Thoracic aorta (tissue), 2 donors: Measurements from ENCODE around the gene CAMKMT. TPM values are rescaled to one million over a fixed set of nuclear protein-coding genes. Genes with fewer than 3 reads are reported as not detected.

ENCODE experiments used
- ATAC-seq: fragments of 150-250 bp; one replicate; pipeline ENCODE4 v1.8.0; 2017; ENCODE audit warnings: low read depth; ENCODE audit not compliant: insufficient number of reproducible peaks, low FRiP score
- DNase-seq: peaks from one replicate; pipeline ENCODE4 v3.0.0-alpha.2; 2020; ENCODE audit warnings: low spot score
- H3K27ac ChIP-seq, 2 donors: fragments of 200-600 bp; sonication (generic); 1 replicate in 1 of 2; 2 replicates in 1 of 2; pipeline ENCODE4 v1.5.1; 2016; ENCODE audit warnings: mild to moderate bottlenecking in 2 of 2, moderate library complexity in 2 of 2
- H3K27me3 ChIP-seq: fragments of 200-600 bp; sonication (generic); replicated peaks from 2 replicates; pipeline ENCODE4 v1.6.0; 2016; ENCODE audit warnings: mild to moderate bottlenecking; ENCODE audit not compliant: insufficient read depth
- H3K36me3 ChIP-seq: fragments of 200-600 bp; sonication (generic); one replicate; pipeline ENCODE4 v1.5.1; 2016
- H3K4me1 ChIP-seq, 2 donors: fragments of 200-600 bp; sonication (generic); 1 replicate in 1 of 2; 2 replicates in 1 of 2; pipeline versions ENCODE4 v1.5.1 to v1.6.0; 2016; ENCODE audit warnings: low read depth in 2 of 2, mild to moderate bottlenecking in 1 of 2; ENCODE audit not compliant: control insufficient read depth in 1 of 2
- H3K4me3 ChIP-seq: fragments of 200-600 bp; sonication (generic); 2 replicates; pipeline ENCODE4 v1.5.1; 2016; ENCODE audit warnings: mild to moderate bottlenecking
- H3K9me3 ChIP-seq: fragments of 200-600 bp; sonication (generic); 2 replicates; pipeline ENCODE4 v1.5.1; 2016
- total RNA-seq, 2 donors: library from RNA; depleted of rRNA; stranded (reverse); fragments of >200 nt; gene quantifications; one replicate each; pipeline versions ENCODE4 v1.1.0 to v1.2.3, GENCODE V29; 2016
- TF ChIP-seq, protein P1 (sequence below): fragments of 200-600 bp; sonication (generic); IDR thresholded peaks from one replicate; pipeline ENCODE4 v1.5.1; 2019; ENCODE audit warnings: antibody characterized with exemption

CAMKMT gene
- total RNA-seq, 2 donors from 2014 or later = 4.7 to 11.6 TPM

DNA sequence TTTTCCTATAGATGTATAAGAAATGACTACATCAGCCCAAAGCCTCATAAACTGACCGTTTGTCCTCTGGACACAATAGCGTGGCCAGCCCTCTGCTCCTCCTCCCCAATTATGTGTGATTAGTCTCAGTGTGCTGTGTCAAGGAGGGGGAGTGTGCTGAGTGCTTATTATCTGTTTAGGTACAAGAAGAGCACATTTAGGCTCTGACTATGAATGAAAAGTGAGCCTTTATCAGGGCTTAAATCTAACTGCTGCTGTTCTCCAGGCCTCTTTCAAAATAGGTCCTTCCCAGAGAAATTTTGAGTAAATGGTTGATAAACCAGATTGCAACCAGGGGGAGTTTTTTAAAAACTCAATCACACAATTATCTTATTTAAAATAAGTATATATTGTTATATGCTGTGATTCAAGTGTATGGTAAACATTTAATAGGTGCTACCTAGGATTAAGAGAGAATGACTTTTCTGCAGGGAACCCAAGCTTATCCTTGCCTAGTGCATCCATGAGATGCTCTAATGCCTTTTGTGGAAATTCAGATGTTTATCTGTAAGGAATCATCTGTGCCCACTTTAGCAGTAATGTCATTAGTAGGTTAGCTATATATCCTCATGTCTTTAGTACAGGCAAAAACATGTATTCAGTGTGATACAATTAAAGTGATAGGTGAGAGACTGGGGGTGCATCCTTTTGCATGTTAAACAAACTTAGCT is 411.1 kb downstream of the CAMKMT start:
- H3K36me3 ChIP-seq = no peaks in the 10 kb centered on the region
- no peak overlapping the region for H3K4me3 ChIP-seq
- no peaks in the 10 kb centered on the region for H3K9me3 ChIP-seq
- no peaks in the 10 kb centered on the region for H3K4me1 ChIP-seq
- TF ChIP-seq, protein P1, sequence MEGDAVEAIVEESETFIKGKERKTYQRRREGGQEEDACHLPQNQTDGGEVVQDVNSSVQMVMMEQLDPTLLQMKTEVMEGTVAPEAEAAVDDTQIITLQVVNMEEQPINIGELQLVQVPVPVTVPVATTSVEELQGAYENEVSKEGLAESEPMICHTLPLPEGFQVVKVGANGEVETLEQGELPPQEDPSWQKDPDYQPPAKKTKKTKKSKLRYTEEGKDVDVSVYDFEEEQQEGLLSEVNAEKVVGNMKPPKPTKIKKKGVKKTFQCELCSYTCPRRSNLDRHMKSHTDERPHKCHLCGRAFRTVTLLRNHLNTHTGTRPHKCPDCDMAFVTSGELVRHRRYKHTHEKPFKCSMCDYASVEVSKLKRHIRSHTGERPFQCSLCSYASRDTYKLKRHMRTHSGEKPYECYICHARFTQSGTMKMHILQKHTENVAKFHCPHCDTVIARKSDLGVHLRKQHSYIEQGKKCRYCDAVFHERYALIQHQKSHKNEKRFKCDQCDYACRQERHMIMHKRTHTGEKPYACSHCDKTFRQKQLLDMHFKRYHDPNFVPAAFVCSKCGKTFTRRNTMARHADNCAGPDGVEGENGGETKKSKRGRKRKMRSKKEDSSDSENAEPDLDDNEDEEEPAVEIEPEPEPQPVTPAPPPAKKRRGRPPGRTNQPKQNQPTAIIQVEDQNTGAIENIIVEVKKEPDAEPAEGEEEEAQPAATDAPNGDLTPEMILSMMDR = no peak
- no peak for ATAC-seq
- no peaks in the 10 kb centered on the region for H3K27me3 ChIP-seq
- no peak overlapping the region for H3K27ac ChIP-seq
- DNase-seq = no peak

GRCh38 chr2:44774826-44775492 is 413.2 kb downstream of the CAMKMT start:
- TF ChIP-seq, protein P1 = no peak
- H3K9me3 ChIP-seq = no peaks in the 10 kb centered on the region
- H3K27ac ChIP-seq = no peak overlapping the region
- ATAC-seq (no peak), DNase-seq (no peak)
- H3K4me1 ChIP-seq = no peaks in the 10 kb centered on the region
- no peak overlapping the region for H3K4me3 ChIP-seq
- no peaks in the 10 kb centered on the region for H3K27me3 ChIP-seq
- no peaks in the 10 kb centered on the region for H3K36me3 ChIP-seq

DNA sequence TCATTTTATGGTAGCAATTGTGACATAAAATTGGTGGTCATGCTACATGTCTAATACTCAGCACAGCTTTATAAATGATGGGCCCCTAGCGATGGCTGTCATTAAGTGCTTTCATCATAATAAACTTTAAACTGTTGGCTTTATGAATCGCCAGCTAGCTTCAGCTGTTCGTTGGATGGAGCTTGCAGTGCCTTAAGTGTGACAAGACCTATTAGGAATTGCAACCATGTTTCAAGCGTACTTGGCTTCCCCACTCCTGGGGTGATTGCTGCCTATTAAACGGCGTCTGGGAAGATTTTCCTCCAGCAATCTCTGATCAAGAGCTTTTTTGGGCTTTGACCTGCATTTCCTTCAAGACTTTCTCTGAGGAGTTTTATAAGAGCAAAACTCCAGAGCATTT is 415.3 kb downstream of the CAMKMT start:
- ATAC-seq (no peak), DNase-seq (no peak)
- no peak overlapping the region for H3K27ac ChIP-seq
- H3K9me3 ChIP-seq = no peaks in the 10 kb centered on the region
- no peak overlapping the region for H3K4me3 ChIP-seq
- TF ChIP-seq, protein P1 = no peak
- no peaks in the 10 kb centered on the region for H3K4me1 ChIP-seq
- H3K27me3 ChIP-seq = no peaks in the 10 kb centered on the region
- no peaks in the 10 kb centered on the region for H3K36me3 ChIP-seq

DNA sequence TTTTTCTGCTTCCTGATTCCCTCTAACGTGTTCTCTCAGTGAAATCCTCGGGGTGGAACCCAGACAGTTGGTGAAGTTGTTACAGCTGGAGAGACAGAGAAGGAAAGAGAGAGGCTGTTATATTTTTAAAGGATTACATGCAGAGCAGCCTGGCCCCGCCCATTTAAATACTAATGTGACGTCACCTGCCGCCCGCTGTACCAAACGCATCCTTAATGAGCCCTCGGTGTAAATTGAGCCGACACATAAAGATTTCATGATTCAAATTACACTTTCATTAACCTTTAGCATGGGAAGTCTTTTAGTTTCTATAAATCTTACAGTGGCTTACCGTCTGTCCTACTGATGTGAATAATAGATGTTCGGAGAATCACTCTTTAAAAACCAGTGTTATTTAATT is 415.8 kb downstream of the CAMKMT start:
- no peaks in the 10 kb centered on the region for H3K36me3 ChIP-seq
- H3K27ac ChIP-seq = no peak overlapping the region
- ATAC-seq = no peak
- H3K9me3 ChIP-seq = no peaks in the 10 kb centered on the region
- DNase-seq = no peak
- no peaks in the 10 kb centered on the region for H3K27me3 ChIP-seq
- TF ChIP-seq, protein P1 = no peak
- no peak overlapping the region for H3K4me3 ChIP-seq
- no peaks in the 10 kb centered on the region for H3K4me1 ChIP-seq

DNA sequence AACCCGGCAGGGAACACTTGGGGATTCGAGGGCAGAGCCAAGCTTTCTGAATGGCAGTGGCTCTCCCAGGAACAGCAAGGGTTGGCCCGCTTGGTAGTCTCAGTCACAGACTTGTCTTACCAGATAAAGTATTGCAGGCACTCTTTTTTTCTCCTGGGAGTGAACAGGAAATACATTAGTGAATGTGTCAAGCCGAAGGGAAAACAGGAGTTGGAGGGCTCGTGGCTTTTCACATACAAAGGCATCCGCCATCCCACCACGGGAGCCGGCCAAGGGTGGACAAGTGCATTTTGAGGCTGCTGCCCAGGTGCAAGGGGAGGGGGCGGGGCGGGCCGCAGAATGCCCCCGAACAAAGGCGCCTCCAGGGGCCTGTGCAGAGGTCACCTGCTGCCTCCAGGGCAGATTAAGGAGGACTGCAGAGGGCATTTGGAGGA is 416.5 kb downstream of the CAMKMT start:
- Histone ChIP-seq H3K27me3 (no peaks in the 10 kb centered on the region), H3K9me3 (no peaks in the 10 kb centered on the region), H3K4me1 (no peaks in the 10 kb centered on the region), H3K4me3 (no peak overlapping the region), H3K36me3 (no peaks in the 10 kb centered on the region), H3K27ac (no peak overlapping the region)
- TF ChIP-seq, protein P1 = no peak
- no peak for ATAC-seq
- no peak for DNase-seq
